NCI-H748 (cell line): ENCODE data around the gene EFNB2.

Experiments used
- DNase-seq: peaks from one replicate; lab custom pipeline; 2025; ENCODE audit not compliant: unreplicated experiment; lab: John Stamatoyannopoulos, UW

EFNB2 gene

GRCh38 chr13:106503730-106504453 lies 31.6 kb downstream of the EFNB2 start:
- no peak for DNase-seq

DNA sequence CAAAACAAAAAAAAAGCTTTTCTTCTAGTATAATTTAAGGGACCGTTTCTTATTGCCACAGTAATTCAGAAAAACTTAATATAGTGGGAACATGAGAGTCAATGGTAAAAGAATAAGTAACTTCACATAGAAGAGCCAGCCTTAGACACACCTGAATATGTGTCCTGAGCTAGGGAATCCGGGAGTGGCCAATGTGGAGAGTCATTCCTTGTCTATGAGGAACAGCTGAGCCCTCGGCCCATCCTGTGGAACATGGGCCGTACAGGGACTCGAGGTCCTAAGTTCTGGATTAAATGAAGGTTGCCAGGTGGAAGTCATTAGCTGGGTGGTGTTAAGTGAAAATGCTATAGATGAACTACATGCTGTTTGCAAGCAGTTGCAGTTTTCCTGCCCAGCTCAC lies 32.2 kb downstream of the EFNB2 start:
- DNase-seq: no peak

- DNase-seq: no peak
These were observed 35.0 kb downstream of the EFNB2 start for GRCh38 chr13:106500445-106500844.

GRCh38 chr13:106499896-106500295 lies 35.6 kb downstream of the EFNB2 start:
- DNase-seq: no peak

DNA sequence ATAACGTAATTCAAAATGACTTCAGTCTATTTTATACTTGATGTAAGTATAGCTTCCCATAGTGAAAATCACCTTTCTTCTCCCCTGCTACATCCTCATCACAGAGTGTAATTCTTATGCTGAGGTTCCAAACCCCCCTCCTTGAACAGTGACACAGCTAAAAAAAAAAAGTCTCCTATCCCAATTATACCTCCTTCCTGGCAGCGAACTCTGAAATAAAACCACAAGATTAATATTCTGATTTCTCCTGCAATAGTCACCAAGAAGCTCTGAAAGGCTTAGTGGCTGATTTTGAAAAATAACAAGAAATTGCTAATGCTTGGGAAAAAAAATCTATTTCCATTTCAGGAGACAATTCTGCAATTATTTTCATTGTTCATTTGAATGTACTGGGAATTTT lies 36.3 kb downstream of the EFNB2 start:
- DNase-seq: no peak

DNA sequence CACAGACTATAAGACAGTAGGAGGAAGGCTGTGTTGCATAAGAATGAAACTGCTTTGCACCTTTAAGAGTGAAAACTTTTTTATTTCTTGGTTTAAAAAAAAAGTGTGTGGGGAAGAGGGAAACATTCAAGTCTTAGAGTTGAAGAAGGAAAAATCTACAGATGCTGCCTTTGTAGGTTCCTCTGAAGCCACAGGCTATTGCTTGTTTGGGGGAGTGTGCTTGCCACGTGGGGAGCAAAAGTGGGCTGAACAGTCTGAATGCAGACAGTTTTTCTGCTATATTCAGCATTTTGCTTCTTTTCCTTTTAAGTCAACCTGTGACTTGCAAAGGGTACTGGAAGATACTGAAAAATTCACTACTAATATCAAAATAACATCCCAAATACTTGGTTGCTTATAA lies 36.9 kb downstream of the EFNB2 start:
- DNase-seq: no peak

GRCh38 chr13:106498158-106498557 lies 37.3 kb downstream of the EFNB2 start:
- DNase-seq: no peak

DNA sequence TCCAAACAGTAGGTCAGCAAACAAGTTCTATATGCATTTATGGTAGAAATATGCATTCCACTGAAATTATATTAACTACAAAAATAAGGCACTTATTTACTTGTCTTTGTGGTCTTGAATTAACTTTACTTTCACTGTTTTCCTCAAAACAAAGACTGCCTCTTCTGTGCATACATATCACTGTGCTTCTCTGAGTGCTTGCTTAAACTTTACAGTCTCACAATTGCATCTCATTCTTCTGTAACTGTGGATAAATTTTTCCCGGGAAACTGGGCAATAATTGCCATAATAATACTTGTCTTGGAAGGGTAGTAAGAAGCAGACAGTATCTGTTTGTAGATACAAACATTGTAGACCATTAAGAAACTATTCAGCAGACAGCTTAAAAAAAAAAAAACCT lies 38.4 kb downstream of the EFNB2 start:
- no peak for DNase-seq

GRCh38 chr13:106496072-106496997 lies 39.1 kb downstream of the EFNB2 start:
- peak; percentile 81 for DNase-seq

GRCh38 chr13:106494936-106495335 lies 40.5 kb downstream of the EFNB2 start:
- DNase-seq: no peak

DNA sequence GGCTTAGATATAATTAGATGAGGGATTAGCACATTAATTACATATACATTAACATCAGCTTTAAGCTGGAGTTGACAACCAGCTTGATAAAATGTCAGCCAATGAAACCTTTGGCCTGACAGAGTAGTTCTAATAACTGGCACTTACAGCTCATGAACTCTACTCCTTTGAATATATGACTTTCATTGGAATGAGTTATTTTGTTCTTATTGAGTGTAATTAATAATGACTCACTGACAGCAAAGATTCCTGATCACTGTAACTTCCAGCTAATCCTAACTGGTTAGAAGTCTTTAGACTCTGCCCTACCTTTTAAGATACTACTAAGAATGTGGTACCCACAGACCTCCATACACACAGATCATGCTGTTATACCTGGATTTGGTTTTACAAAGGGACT lies 41.0 kb downstream of the EFNB2 start:
- DNase-seq: no peak

DNA sequence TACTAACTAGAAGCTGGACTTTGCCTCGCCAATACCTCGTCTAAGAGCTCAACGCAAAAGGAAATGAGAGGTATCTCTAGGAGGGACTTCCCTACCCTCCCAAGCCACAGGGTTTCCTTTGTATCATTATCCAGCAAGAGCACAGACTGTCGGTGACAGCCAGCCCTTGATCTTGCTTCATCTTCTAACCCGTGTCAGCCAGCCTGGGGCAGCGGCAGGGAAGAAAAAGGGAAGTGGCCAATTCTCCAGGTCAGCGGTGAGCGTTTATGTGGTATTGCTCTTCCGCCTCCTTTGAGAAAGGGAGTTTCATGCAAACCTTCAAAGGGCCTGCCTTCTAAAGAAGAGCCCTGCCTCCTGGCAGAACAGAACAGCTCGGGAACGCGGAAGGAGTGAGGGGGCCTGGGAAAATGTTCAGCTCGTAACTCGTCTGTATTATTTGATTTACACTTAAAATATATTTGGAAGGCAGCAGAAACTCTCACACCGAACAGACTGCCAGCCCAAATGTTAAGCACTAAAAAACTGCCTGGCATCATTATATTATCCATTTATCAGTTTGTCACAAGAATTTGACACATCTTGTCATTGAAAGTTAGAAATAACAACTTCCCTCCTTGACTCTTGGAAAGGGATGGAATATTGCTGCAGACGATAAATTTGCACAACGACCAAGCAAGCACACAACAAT lies 41.8 kb downstream of the EFNB2 start:
- DNase-seq: no peak

DNA sequence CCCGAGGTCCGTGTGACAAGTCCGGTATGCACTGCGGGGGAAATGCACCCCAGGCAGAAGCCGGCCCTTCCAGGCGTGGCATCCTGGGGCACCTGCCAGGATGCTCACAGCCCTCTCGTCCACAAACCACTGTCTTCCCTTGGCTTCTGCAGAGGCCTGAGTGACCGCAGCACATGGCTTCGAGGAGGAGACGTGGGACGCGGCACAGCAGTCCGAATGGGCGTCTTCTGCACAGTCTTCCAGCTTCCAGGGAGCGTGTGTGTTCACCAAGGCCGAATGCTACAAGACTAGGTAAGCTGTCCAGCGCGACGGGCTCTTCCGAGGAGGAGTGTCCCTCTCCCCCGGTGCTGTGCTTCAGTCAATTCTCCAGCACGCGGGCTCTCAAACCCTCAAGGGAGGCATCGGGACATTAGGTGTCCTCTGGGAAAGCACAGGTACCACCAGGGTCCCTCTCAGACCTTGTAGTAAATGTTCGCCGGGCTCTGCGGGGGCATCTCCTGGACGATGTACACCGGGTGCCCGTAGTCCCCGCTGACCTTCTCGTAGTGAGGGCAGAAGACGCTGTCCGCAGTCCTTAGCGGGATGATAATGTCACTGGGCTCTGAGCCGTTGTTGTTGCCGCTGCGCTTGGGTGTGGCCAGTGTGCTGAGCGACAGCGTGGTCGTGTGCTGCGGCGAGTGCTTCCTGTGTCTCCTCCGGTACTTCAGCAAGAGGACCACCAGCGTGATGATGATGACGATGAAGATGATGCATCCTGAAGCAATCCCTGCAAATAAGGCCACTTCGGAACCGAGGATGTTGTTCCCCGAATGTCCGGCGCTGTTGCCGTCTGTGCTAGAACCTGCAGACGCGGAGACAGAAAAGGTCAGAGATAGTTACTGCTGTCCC lies 42.6 kb downstream of the EFNB2 start:
- DNase-seq: no peak

DNA sequence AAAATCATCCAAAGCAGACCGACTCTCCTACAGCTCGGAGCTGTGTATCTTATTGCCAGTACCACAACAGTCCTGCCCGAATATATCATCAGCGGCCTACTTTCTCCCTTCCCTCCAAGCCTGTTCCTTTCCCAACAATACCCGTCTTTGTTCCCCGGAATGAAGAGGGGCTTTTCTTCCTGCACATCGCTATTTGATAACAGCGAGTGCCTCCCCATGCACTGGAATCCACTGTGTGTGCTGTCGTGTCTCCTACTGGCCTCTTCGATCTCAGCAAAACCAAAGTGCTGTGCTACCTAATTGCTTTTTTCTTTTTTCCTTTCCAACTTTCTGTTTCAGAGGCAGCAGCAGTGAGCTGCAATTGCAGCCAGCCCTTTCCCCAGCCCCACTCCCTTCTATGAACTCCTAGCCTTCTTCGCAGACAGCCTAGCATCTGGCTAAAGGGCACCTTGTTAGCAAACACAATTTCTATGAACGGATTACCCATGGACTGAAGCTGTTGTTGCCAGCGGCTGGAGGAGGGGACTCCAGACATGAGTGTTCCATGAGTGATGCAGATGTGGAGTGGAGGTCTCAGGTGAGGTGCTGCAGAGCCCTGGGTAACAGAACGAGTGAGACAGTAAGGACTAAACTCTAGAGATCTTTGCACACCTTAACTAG lies 43.4 kb downstream of the EFNB2 start:
- no peak for DNase-seq

GRCh38 chr13:106491463-106491862 lies 44.0 kb downstream of the EFNB2 start:
- no peak for DNase-seq

- DNase-seq: no peak
These were observed 44.7 kb downstream of the EFNB2 start for GRCh38 chr13:106490569-106491321.

GRCh38 chr13:106489849-106490568 lies 45.5 kb downstream of the EFNB2 start:
- no peak for DNase-seq

DNA sequence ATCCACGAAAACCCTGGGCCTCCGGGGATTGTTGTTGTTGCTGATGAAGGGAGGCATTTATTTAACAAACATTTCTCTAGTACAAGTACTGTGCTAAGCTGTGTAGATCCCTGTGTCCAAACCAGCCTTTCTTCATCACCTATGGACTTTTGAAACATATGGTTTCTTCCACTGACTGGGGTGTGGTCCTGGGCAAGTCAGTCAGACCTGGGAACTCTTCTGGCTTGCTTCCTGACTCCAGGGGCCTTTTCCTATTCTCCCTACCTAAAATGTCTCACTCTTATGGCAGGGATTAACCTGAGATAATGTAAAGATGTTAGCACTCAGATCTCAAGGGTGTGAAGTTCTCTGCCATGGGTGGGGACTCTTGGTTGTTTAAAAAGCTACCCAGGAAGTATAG lies 46.8 kb downstream of the EFNB2 start:
- no peak for DNase-seq

GRCh38 chr13:106488076-106488475 lies 47.4 kb downstream of the EFNB2 start:
- no peak for DNase-seq
